BJ (cell line): Measurements from ENCODE around the gene APCDD1. TPM values are rescaled to one million over a fixed set of nuclear protein-coding genes. Genes with fewer than 3 reads are reported as not detected.

Experiments used
- CTCF ChIA-PET: fragments of 350-600 bp; formaldehyde crosslinking; extraction: SDS; loops from one replicate; lab custom pipeline; 2021; ENCODE audit warnings: antibody characterized with exemption, inconsistent platforms; lab: Yijun Ruan, JAX
- POLR2A ChIA-PET: fragments of 300-600 bp; sonication (Branson Sonifier 250); formaldehyde crosslinking; extraction: SDS; loops from one replicate; lab custom pipeline; 2021; ENCODE audit warnings: antibody characterized with exemption; lab: Charles Lee
- DNase-seq: peaks from one replicate; pipeline ENCODE4 v3.0.0-alpha.2; 2011; ENCODE audit warnings: low read depth
- H3K27me3 ChIP-seq: 2 replicates; pipeline ENCODE4 v1.6.0; 2011; ENCODE audit warnings: low read length; ENCODE audit not compliant: control insufficient read depth, insufficient read depth
- H3K36me3 ChIP-seq: 2 replicates; pipeline ENCODE4 v1.5.1; 2011; ENCODE audit warnings: low read length; ENCODE audit not compliant: control insufficient read depth, insufficient read depth
- H3K4me3 ChIP-seq: 2 replicates; pipeline ENCODE4 v1.5.1; 2011; ENCODE audit warnings: low read depth, mild to moderate bottlenecking, control low read depth, low read length
- CTCF ChIP-seq: IDR thresholded peaks from 2 replicates; pipeline ENCODE4 v1.5.1; 2011; ENCODE audit warnings: low read depth, mild to moderate bottlenecking, control low read depth, inconsistent platforms, low read length, moderate library complexity; ENCODE audit not compliant: insufficient read depth
- polyA plus RNA-seq: library from polyadenylated mRNA; depleted of rRNA; stranded (reverse); fragments of >200 nt; gene quantifications from 2 replicates; pipeline ENCODE4 v1.2.3, GENCODE V29; 2011

Gene APCDD1
- polyA plus RNA-seq, 1 experiment = 32.4 TPM

- no peaks in the 10 kb centered on the region for H3K36me3 ChIP-seq
- H3K27me3 ChIP-seq = peaks cover 3% of the 10 kb centered on the region
- peak; percentile 9 for DNase-seq
- no peak overlapping the region for H3K4me3 ChIP-seq
- no peak for TF ChIP-seq CTCF
- POLR2A ChIA-PET = no interaction called here
- CTCF ChIA-PET = interaction anchor here (1.3 to 2.4 kb wide), 4 partner anchors 9 to 475 kb away, joined by 3 to 10 read pairs (median 6); no protein-coding TSS in a partner anchor
These were observed 5.0 kb upstream of the APCDD1 start for GRCh38 chr18:10449396-10449795.

- Histone ChIP-seq H3K36me3 (no peaks in the 10 kb centered on the region), H3K27me3 (peaks cover 4% of the 10 kb centered on the region), H3K4me3 (no peak overlapping the region)
- no peak for TF ChIP-seq CTCF
- DNase-seq = no peak
- POLR2A ChIA-PET = no interaction called here
- CTCF ChIA-PET = no interaction called here
These were observed 3.4 kb upstream of the APCDD1 start for GRCh38 chr18:10450986-10451385.

- CTCF ChIA-PET = no interaction called here
- no peak for DNase-seq
These were observed 1.1 kb upstream of the APCDD1 start for GRCh38 chr18:10453261-10453805.

GRCh38 chr18:10454681-10455557, 484 bp downstream of the APCDD1 start:
- no peaks in the 10 kb centered on the region for H3K36me3 ChIP-seq
- TF ChIP-seq CTCF = no peak
- DNase-seq = no peak
- ChIA-PET POLR2A (no interaction called here), CTCF (interaction anchor here (0.7 to 1.7 kb wide), 2 partner anchors 63 to 213 kb away, joined by 3 read pairs; no protein-coding TSS in a partner anchor)
- H3K4me3 ChIP-seq = peak overlapping the region; percentile 54
- peaks cover 5% of the 10 kb centered on the region; the same call in 1 of the 2 replicates for H3K27me3 ChIP-seq

More at GRCh38 chr18:10453261-10453805, 1.1 kb upstream of the APCDD1 start:
- no peak overlapping the region for H3K4me3 ChIP-seq
- peaks cover 5% of the 10 kb centered on the region; the same call in 1 of the 2 replicates for H3K27me3 ChIP-seq
- POLR2A ChIA-PET = no interaction called here
- no peak for TF ChIP-seq CTCF
- H3K36me3 ChIP-seq = no peaks in the 10 kb centered on the region
